HG03469 (cell line): ENCODE data around the gene NEU2.
"Not testable (repeated sequence)": the region's sequence is repeated elsewhere in the genome, so short reads cannot be mapped to it uniquely, and the experiment has no call there.

Experiments used
- ATAC-seq: cut with Tn5 transposase; IDR thresholded peaks from one replicate; pipeline ENCODE4 v1.9.1; 2021; ENCODE audit warnings: mild to moderate bottlenecking, moderate library complexity, moderate number of reproducible peaks; ENCODE audit not compliant: unreplicated experiment

The NEU2 gene

GRCh38 chr2:233033672-233034071 lies 1.2 kb downstream of the NEU2 start:
- ATAC-seq: no peak

GRCh38 chr2:233034091-233034882 lies 1.8 kb downstream of the NEU2 start:
- no peak for ATAC-seq

GRCh38 chr2:233035426-233036161 lies 3.1 kb downstream of the NEU2 start:
- ATAC-seq: no peak

- no peak for ATAC-seq
These were observed 3.8 kb downstream of the NEU2 start for GRCh38 chr2:233036162-233036838.

GRCh38 chr2:233037078-233037477 lies 4.6 kb downstream of the NEU2 start:
- ATAC-seq: no peak

GRCh38 chr2:233039212-233039845 lies 6.9 kb downstream of the NEU2 start:
- no peak for ATAC-seq

- no peak for ATAC-seq
These were observed 7.5 kb downstream of the NEU2 start for GRCh38 chr2:233039846-233040530.

- no peak for ATAC-seq
These were observed 8.1 kb downstream of the NEU2 start for GRCh38 chr2:233040571-233040970.

GRCh38 chr2:233041722-233042323 lies 9.4 kb downstream of the NEU2 start:
- ATAC-seq: no peak

- no peak for ATAC-seq
These were observed 10.1 kb downstream of the NEU2 start for GRCh38 chr2:233042549-233042948.

- no peak for ATAC-seq
These were observed 12.6 kb downstream of the NEU2 start for GRCh38 chr2:233044974-233045605.

GRCh38 chr2:233047206-233047605 lies 14.7 kb downstream of the NEU2 start:
- ATAC-seq: no peak

- ATAC-seq: no peak
These were observed 15.2 kb downstream of the NEU2 start for GRCh38 chr2:233047667-233048066.

GRCh38 chr2:233048569-233049193 lies 16.2 kb downstream of the NEU2 start:
- ATAC-seq: no peak

GRCh38 chr2:233049194-233049761 lies 16.8 kb downstream of the NEU2 start:
- ATAC-seq: no peak

GRCh38 chr2:233051241-233052149 lies 19.0 kb downstream of the NEU2 start:
- no peak for ATAC-seq

- not testable (repeated sequence) for ATAC-seq
These were observed 20.0 kb downstream of the NEU2 start for GRCh38 chr2:233052517-233052916.
